ENCODE results near the gene CYBRD1.
"Not testable (repeated sequence)": the region's sequence is repeated elsewhere in the genome, so short reads cannot be mapped to it uniquely, and the experiment has no call there.

CYBRD1 gene

DNA sequence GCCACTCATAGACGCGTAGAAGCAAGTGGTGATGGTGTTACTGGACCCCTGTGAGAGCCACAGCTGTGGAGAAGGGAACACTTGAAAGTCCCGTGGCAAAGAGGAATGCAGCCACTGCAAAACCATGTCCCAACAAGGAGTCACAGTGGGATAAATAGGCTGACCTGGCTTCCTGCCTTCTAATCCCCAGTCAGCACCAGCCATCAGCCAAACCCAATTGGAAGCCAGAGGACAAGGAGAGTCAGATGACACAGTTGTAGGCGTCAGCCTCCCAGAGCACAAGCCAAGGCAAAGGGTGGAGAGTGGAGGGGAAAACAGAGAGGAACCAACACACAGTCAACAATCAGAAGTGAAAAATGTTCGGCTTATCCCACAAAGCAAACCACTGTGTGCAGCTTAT is 5.5 kb upstream of the CYBRD1 start:
- DNase-seq = no peak

GRCh38 chr2:171520471-171520870 is 1.8 kb upstream of the CYBRD1 start:
- DNase-seq = no peak

DNA sequence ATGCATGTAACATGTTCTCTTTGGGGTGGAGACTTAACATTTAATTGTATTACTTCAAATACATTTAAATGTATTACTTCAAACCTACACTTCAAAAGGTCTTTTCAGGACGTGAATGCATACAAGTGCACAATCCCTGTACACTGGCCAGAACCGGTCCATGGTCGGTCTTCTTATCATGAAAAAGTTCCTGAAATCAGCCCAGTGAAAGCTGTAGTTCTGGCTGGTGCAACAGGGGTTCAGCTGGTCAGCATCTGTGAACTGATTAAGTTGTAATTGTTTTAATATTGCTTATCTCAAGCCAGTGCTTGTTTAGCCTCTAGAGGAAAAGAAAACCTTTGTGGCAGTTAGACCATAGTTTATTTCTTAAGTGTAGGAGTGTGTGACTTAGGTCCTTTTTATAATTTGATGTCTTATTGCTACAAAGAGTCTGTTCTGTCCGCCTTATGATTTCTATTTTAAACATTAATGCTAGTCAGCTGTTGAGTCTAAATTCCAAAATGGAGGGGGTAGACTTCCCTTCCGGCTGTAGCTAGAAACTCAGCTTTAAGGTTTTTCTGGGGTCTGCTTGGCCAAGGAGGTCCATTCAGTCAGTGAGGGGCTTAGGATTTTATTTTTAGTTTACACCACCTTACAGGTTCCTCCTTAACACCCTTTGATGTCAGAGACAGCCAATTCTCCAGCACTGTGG is 768 bp upstream of the CYBRD1 start:
- no peak for DNase-seq

GRCh38 chr2:171522788-171523087 is 464 bp downstream of the CYBRD1 start:
- no peak for DNase-seq

GRCh38 chr2:171523088-171524017 is 1.1 kb downstream of the CYBRD1 start:
- no peak for DNase-seq

GRCh38 chr2:171524018-171524401 is 1.7 kb downstream of the CYBRD1 start:
- no peak for DNase-seq

GRCh38 chr2:171529914-171530313 is 7.6 kb downstream of the CYBRD1 start:
- no peak for DNase-seq

DNA sequence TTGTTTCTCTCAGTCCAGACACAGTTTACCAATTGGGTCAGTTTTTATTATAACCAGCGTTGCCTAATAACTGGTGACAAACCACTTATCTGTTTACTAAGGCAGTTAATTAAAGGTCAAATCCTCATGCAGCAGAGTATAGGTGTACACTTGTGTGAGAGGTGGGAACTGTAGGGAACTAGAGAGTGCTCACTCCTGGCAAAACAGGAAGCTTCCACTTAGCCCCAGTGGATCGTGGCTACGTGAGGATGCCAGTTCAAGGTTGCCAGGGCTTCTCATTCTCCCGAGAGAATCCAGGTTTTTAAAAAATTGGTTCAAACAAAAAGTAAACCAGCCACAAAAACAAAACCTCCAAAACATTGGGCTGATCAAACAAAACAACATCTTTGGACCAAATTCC is 8.1 kb downstream of the CYBRD1 start:
- no peak for DNase-seq

- not testable (repeated sequence) for DNase-seq
Observed at GRCh38 chr2:171530859-171531258, 8.6 kb downstream of the CYBRD1 start.

DNA sequence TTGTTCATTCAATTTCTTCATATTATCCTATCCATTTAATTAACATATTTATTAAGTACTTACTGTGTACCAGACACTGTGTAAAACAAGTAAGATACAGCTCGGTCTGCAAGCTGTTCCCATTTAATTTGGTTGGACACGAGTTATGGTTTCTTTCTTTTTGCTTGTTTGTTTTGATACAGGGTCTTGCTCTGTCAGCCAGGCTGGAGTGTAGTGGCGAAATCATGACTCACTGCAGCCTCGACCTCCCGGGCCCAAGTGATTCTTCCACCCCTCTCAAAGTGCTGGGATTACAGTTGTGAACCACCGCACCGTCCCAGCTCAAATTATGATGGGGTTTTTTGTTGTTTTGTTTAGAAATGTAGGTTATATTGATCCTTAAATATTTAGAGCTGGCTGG is 9.0 kb downstream of the CYBRD1 start:
- no peak for DNase-seq

- DNase-seq = no peak
Observed at GRCh38 chr2:171531836-171532450, 9.7 kb downstream of the CYBRD1 start.

DNA sequence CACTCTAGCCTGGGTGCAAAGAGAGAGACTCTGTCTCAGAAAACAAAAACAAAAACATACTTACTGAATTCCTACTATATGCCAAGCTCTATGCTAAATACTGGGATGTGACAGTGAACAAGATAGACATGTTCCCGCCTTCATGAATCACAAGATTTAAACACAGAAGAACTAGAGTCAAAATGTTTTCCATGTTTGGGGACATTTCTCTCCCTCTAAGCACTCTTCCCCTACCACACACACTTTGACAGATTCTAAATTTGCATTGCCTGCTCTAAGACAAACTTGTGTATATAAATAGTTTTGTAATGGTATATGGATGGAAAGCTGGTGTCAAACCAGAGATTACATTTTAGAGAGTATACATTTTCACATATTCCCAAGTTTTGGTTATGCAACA is 11.1 kb downstream of the CYBRD1 start:
- no peak for DNase-seq

- DNase-seq = not testable (repeated sequence)
Observed at GRCh38 chr2:171535528-171535927, 13.3 kb downstream of the CYBRD1 start.

- DNase-seq = no peak
Observed at GRCh38 chr2:171540437-171540836, 18.2 kb downstream of the CYBRD1 start.

GRCh38 chr2:171541202-171541887 is 19.1 kb downstream of the CYBRD1 start:
- DNase-seq = no peak

GRCh38 chr2:171545086-171545485 is 22.8 kb downstream of the CYBRD1 start:
- no peak for DNase-seq

GRCh38 chr2:171547256-171547655 is 25.0 kb downstream of the CYBRD1 start:
- no peak for DNase-seq

DNA sequence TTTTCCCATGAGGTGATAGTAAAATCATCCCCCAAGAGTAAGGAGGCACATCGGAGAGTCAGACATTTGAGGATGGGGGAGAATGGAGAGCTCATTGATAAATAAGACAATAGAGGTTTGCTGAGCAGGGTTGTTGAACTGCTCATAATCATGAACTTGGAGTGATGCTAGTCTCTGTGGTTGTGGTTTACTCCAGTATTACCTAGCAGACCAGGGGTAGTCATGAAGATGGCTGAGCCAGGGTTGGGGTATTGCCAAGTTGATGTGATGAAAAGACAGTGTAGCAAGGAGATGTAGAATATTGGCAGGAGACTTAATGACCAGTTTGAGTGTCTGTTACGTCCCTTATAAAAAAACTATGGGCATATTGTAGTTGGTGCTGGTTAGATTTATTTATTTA is 25.4 kb downstream of the CYBRD1 start:
- DNase-seq = no peak

- DNase-seq = no peak
Observed at GRCh38 chr2:171550613-171551012, 28.3 kb downstream of the CYBRD1 start.

GRCh38 chr2:171551836-171552235 is 29.6 kb downstream of the CYBRD1 start:
- no peak for DNase-seq

DNA sequence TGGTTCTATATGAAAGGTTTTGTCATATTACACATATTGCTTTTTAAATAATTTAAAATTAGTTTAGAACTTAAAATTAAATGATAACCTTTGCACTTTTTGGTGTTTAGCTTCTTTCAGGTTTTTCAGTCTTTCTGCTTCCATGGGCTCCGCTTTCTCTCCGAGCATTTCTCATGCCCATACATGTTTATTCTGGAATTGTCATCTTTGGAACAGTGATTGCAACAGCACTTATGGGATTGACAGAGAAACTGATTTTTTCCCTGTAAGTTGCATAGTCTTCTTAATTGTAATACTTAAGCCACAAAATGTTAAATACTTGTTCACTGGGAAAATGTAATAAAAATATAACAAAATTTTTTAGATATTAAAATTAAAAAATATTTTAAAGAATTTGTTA is 31.0 kb downstream of the CYBRD1 start:
- no peak for DNase-seq

DNA sequence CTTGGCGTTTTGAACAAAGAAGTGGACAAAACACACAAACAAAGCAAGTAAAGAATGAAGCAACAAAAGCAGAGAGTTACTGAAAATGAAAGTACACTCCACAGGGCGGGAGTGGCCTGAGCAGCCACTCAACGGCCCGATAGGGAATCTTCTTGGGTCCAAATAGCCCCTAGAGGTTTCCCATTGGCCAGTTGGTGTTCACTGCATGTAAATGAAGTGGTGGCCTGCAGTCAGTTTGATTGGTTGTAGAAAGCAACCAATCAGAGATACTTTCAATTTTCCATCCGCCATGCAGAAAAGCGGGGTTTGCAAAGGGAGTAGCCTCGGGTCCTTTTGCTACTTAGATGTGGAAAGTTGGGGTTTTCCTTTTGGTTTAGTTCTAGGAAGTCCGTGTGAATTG is 31.6 kb downstream of the CYBRD1 start:
- DNase-seq = peak; percentile 21

GRCh38 chr2:171554991-171555615 is 32.8 kb downstream of the CYBRD1 start:
- no peak for DNase-seq

All from CD4-positive, alpha-beta T cell treated with Interleukin-4 for 4 hours (primary cell).